DND-41 (cell line): ENCODE results near the gene HOXC6.

ENCODE experiments used
- ATAC-seq: fragments of 200-7000 bp; cut with Tn5 transposase; 3 replicates; pipeline ENCODE4 v1.9.1; 2021; ENCODE audit warnings: low read depth; ENCODE audit not compliant: insufficient read depth
- DNase-seq: peaks from one replicate; pipeline ENCODE4 v3.0.0-alpha.2; 2020
- H2AFZ ChIP-seq: 2 replicates; pipeline ENCODE4 v1.6.0; 2012; ENCODE audit warnings: low read depth, low read length
- H3K27ac ChIP-seq: 2 replicates; pipeline ENCODE4 v1.5.1; 2012; ENCODE audit warnings: low read length, inconsistent platforms
- H3K27me3 ChIP-seq: fragments of 200-600 bp; sonication (generic); 2 replicates; pipeline ENCODE4 v1.6.0; 2012; ENCODE audit warnings: low read length, mild to moderate bottlenecking, inconsistent platforms; ENCODE audit not compliant: insufficient read depth, poor library complexity
- H3K36me3 ChIP-seq: 2 replicates; pipeline ENCODE4 v1.5.1; 2012; ENCODE audit warnings: low read length, inconsistent platforms; ENCODE audit not compliant: insufficient read depth
- H3K4me1 ChIP-seq: 2 replicates; pipeline ENCODE4 v1.5.1; 2012; ENCODE audit warnings: mild to moderate bottlenecking, low read length; ENCODE audit not compliant: insufficient read depth
- H3K4me2 ChIP-seq: 2 replicates; pipeline ENCODE4 v1.6.0; 2012; ENCODE audit warnings: mild to moderate bottlenecking, moderate library complexity, low read length, inconsistent platforms; ENCODE audit not compliant: insufficient read depth
- H3K4me3 ChIP-seq, 2 experiments: fragments of 200-600 bp in 1 of 2; shearing (Covaris generic) in 1 of 2; 2 replicates each; pipeline ENCODE4 v1.5.1; 2012 to 2016; ENCODE audit warnings: inconsistent platforms in 2 of 2, low read length in 2 of 2, mild to moderate bottlenecking in 2 of 2, low read depth in 1 of 2, moderate library complexity in 1 of 2
- H3K79me2 ChIP-seq: 2 replicates; pipeline ENCODE4 v1.6.0; 2012; ENCODE audit warnings: low read length, inconsistent platforms; ENCODE audit not compliant: insufficient read depth
- H3K9ac ChIP-seq: 2 replicates; pipeline ENCODE4 v1.6.0; 2012; ENCODE audit warnings: low read depth, mild to moderate bottlenecking, inconsistent platforms, low read length, moderate library complexity
- H3K9me3 ChIP-seq: 2 replicates; pipeline ENCODE4 v1.5.1; 2012; ENCODE audit warnings: low read length, moderate library complexity, mild to moderate bottlenecking, inconsistent platforms; ENCODE audit not compliant: insufficient read depth, severe bottlenecking
- H4K20me1 ChIP-seq: 2 replicates; pipeline ENCODE4 v1.6.0; 2012; ENCODE audit warnings: low read length; ENCODE audit not compliant: insufficient read depth
- EZH2 ChIP-seq: IDR thresholded peaks from 3 replicates; pipeline ENCODE4 v1.6.1; 2012; ENCODE audit warnings: borderline replicate concordance, low read depth, mild to moderate bottlenecking, moderate library complexity, low read length, inconsistent platforms; ENCODE audit not compliant: severe bottlenecking
- TF ChIP-seq, protein P1 (sequence below): IDR thresholded peaks from 2 replicates; pipeline ENCODE4 v1.5.1; 2012; ENCODE audit warnings: borderline replicate concordance, low read length, moderate library complexity, mild to moderate bottlenecking; ENCODE audit not compliant: poor library complexity, severe bottlenecking; ENCODE audit errors: extremely low read depth

The HOXC6 gene

DNA sequence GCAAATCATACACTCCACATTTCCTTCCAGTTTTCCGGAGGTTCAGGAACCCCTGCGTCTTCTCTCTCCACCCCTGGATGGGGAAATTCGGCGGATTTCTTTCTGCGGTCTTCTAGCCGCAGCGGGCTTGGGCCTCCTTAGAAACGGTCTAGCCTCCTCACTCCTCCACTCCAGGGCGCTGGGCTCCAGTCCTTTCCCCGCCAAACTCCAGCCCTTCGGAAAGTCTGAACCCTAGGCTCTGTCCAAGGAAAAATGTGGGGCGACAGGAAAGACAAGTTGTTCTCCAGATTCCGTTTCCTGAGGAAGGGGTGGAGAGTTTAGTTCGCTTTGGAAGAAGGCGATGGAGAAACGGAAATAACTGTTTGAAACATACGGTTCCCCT is 44.7 kb upstream of the HOXC6 start:
- no peak overlapping the region for H3K4me3 ChIP-seq
- DNase-seq = no peak
- ATAC-seq = no peak
- no peak overlapping the region for H3K4me2 ChIP-seq
- peaks cover 2% of the 10 kb centered on the region for H3K4me1 ChIP-seq
- H3K9me3 ChIP-seq = no peaks in the 10 kb centered on the region
- TF ChIP-seq EZH2 = no peak
- TF ChIP-seq, protein P1, sequence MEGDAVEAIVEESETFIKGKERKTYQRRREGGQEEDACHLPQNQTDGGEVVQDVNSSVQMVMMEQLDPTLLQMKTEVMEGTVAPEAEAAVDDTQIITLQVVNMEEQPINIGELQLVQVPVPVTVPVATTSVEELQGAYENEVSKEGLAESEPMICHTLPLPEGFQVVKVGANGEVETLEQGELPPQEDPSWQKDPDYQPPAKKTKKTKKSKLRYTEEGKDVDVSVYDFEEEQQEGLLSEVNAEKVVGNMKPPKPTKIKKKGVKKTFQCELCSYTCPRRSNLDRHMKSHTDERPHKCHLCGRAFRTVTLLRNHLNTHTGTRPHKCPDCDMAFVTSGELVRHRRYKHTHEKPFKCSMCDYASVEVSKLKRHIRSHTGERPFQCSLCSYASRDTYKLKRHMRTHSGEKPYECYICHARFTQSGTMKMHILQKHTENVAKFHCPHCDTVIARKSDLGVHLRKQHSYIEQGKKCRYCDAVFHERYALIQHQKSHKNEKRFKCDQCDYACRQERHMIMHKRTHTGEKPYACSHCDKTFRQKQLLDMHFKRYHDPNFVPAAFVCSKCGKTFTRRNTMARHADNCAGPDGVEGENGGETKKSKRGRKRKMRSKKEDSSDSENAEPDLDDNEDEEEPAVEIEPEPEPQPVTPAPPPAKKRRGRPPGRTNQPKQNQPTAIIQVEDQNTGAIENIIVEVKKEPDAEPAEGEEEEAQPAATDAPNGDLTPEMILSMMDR = no peak
- peaks cover 79% of the 10 kb centered on the region for H3K27me3 ChIP-seq
- no peak overlapping the region for H2AFZ ChIP-seq
- no peaks in the 10 kb centered on the region for H3K79me2 ChIP-seq
- H3K9ac ChIP-seq = no peak overlapping the region
- H3K27ac ChIP-seq = no peak overlapping the region
- H3K36me3 ChIP-seq = no peaks in the 10 kb centered on the region
- no peaks in the 10 kb centered on the region for H4K20me1 ChIP-seq

DNA sequence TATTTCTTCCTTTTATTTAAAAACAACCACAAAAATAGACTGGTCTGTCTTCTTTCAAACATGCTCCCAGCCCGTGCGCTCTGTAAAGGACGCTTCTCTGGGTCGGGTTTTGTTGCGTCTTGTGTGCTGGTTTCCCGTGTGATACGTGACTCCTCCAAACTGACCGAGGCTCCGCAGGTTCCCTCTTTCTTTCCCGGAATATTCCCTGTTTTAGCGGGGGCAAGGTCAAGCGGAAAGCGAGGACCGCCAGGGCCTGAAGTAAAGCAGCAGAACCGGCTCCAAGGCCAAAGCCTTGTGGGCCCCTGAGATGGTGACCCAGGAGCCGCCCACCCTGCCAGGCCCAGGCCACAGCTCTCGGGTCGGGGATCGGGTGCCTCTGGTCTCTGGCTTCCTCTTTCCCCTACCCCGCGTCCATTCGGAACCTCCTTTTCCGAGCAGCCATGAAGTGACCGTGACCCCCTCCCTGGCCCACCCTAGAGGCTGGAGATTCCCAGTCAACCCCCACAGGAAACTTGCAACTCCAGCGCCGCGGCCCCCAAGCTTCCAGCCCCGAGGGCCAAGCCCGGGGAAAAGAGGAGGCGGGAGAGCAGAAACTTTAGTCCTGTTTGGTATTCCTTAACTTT is 44.2 kb upstream of the HOXC6 start:
- H3K4me2 ChIP-seq = no peak overlapping the region
- TF ChIP-seq EZH2 = no peak
- TF ChIP-seq, protein P1 = no peak
- H3K27ac ChIP-seq = no peak overlapping the region
- no peaks in the 10 kb centered on the region for H3K36me3 ChIP-seq
- no peaks in the 10 kb centered on the region for H4K20me1 ChIP-seq
- H3K4me3 ChIP-seq = no peak overlapping the region
- H3K9ac ChIP-seq = no peak overlapping the region
- H3K79me2 ChIP-seq = no peaks in the 10 kb centered on the region
- H3K27me3 ChIP-seq = peaks cover 80% of the 10 kb centered on the region
- DNase-seq (no peak), ATAC-seq (no peak)
- no peak overlapping the region for H2AFZ ChIP-seq
- peaks cover 7% of the 10 kb centered on the region for H3K4me1 ChIP-seq
- H3K9me3 ChIP-seq = no peaks in the 10 kb centered on the region

DNA sequence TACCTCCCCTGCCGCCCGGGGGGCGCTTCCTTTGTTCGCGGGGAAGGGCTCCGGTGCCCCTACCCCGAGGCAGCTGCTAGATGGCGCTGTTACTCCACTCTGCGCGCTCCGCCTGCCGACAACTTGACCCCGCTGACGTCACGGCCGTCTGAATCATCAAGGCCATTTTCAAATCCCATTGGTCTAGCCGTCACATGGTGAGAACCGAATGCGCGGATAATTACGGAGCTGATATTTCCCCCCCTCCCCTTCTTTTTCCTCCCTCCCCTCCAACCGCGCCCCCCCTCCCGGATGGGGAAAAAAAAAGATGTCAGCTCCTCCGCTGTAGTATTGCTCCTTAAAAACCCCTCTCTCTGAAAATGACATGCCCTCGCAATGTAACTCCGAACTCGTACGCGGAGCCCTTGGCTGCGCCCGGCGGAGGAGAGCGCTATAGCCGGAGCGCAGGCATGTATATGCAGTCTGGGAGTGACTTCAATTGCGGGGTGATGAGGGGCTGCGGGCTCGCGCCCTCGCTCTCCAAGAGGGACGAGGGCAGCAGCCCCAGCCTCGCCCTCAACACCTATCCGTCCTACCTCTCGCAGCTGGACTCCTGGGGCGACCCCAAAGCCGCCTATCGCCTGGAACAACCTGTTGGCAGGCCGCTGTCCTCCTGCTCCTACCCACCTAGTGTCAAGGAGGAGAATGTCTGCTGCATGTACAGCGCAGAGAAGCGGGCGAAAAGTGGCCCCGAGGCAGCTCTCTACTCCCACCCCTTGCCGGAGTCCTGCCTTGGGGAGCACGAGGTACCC is 43.1 kb upstream of the HOXC6 start, which contains the start of gene HOXC10:
TSS of gene HOXC10 (plus strand) at position 246 of the 791 bp plus-strand sequence. CDS start at position 360, 114 bp downstream.
- H3K27ac ChIP-seq = no peak within 1 kb of the TSS
- H3K9me3 ChIP-seq = no peaks in the 10 kb centered on the region
- H3K4me3 ChIP-seq = no peak within 1 kb of the TSS
- H3K27me3 ChIP-seq = peaks cover 80% of the 10 kb centered on the region
- no peak within 1 kb of the TSS for H2AFZ ChIP-seq
- H4K20me1 ChIP-seq = no peaks in the 10 kb centered on the region
- peak; percentile 59 for DNase-seq
- TF ChIP-seq, protein P1 = peak; percentile 61
- TF ChIP-seq EZH2 = no peak
- no peak within 1 kb of the TSS for H3K9ac ChIP-seq
- no peaks in the 10 kb centered on the region for H3K79me2 ChIP-seq
- peaks cover 13% of the 10 kb centered on the region for H3K4me1 ChIP-seq
- H3K36me3 ChIP-seq = no peaks in the 10 kb centered on the region
- H3K4me2 ChIP-seq = no peak within 1 kb of the TSS
- ATAC-seq = peak; percentile 65
